HG03575 (cell line): Measurements from ENCODE around the gene THBS4.
"Not testable (repeated sequence)": the region's sequence is repeated elsewhere in the genome, so short reads cannot be mapped to it uniquely, and the experiment has no call there.

Source experiments
- ATAC-seq: cut with Tn5 transposase; IDR thresholded peaks from one replicate; pipeline ENCODE4 v1.9.1; 2021; ENCODE audit not compliant: unreplicated experiment, insufficient number of reproducible peaks, low FRiP score; ENCODE audit errors: extremely low read depth

Gene THBS4

GRCh38 chr5:80105698-80106439 lies 70.7 kb downstream of the THBS4 start:
- ATAC-seq = no peak

- ATAC-seq = no peak
Measured at GRCh38 chr5:80106916-80107315, 71.8 kb downstream of the THBS4 start.

- no peak for ATAC-seq
Measured at GRCh38 chr5:80109646-80110478, 74.7 kb downstream of the THBS4 start.

DNA sequence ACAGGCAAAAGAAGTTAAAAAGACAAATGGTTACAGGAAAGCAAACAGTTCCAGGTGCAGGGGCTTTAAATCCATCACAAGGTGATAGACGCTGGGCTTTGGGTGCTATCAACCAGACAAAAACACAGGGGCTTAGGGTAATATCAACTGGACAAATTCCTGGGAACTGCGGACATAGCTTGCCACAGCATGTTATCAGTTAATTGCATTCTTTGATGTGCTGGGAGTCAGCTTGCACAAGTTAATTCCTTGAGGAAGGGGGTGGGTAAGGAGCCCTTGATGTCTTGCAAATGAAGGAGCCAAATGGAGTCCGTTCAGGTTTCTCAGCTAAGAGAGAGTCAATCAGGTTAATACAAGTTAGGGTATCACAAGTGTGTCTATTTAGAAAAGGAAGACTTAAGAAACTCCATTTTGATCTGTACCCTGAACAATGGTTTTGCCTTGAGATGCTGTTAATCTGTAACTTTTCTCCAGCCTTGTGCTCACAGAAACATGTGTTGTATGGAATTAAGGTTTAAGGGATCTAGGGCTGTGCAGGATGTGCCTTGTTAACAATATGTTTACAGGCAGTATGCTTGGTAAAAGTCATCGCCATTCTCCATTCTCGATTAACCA lies 76.3 kb downstream of the THBS4 start:
- not testable (repeated sequence) for ATAC-seq

- ATAC-seq = no peak
Measured at GRCh38 chr5:80114860-80115259, 79.7 kb downstream of the THBS4 start.

- no peak for ATAC-seq
Measured at GRCh38 chr5:80116000-80116399, 80.9 kb downstream of the THBS4 start.

DNA sequence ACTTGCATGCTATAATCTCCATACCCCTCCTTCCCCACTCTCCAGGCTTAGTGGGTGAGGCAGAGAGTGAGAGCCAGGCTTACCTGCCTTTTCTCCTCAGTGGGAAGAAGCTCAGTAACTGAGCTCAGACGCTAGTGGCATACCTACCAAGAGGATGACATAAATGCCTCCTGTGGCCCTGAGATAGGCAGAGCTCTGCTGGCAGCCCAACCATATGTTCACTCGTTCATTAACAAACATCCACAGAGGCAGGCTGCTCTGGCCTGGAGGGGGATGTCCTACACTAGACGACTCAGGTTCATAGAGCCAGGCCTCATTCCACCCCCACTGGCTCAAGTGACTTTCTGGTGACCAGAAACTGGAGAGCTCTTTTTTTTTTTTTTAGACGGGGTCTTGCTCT lies 81.3 kb downstream of the THBS4 start:
- no peak for ATAC-seq

- ATAC-seq = no peak
Measured at GRCh38 chr5:80117446-80117845, 82.3 kb downstream of the THBS4 start.

DNA sequence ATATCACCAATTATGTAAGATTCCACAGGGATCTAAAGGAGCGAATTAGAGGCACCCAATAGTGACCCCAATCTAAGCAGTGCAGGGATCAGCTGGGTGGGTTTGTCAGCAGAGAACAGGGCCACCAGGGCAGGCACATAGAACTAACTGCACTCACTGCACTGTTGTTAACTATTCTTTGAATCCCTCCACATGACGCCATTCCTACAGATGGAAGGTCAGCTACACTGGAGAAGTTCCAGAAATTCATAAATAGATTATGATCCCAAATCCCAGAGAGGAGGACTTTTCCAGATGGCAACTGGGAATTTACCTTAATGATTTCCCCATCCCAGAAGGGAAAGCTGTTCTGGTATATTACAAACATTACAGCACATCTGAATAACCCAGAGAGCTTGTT lies 84.2 kb downstream of the THBS4 start:
- no peak for ATAC-seq

DNA sequence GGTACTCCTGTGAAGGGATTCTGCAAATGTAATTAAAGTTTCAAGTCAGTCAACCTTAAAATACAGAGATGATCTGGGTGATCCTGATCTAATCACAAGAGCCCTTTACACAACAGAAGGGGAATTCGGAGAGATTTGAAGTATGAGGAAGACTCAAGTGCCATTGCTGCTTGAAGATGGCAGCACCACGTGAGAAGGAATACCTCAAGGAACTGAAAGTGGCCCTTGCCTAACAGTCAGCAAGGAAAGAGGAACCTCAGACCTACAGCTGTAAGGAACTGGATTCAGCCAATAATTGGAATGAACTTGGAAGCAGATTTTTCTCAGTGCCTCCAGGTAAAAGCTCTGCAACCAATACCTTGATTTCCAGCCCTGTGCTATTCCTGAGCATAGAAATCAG lies 87.4 kb downstream of the THBS4 start:
- no peak for ATAC-seq

DNA sequence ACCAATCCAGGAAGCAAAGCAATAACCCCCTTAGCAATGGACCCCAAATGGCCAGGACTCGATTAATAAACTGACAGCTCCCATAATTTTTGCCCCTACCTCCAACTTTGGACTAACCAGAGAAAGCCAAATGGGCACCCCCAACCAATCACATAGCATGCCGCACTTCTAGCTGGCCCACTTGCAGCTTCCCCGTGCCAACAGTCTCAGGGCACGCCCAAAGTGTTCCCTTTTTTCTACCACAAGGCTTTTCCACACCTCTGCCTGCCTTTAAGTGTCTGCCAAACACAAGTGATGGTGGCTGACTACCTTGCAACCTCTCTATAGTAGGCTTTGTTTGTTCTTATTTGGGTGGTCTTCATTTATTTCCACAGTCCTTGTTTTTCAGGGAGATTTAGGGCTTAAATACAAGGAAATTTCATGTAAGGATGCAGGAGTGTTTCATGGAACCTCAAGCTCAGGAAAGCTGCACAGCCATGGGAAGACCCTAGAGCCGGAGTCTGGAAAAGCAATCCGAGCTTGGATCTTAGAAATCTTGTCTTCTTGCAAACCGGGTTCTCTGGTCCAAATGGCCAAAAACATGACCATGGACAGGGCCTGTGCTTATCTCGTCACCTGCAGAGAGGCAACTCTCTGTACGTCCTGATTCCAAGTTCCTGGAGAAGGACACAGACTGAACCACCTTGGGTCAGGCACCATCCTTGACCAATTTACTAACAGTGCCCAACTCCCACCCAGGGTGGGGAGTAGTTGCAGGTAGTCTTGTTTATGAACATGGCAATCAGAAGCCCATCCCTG lies 89.2 kb downstream of the THBS4 start:
- ATAC-seq = no peak

DNA sequence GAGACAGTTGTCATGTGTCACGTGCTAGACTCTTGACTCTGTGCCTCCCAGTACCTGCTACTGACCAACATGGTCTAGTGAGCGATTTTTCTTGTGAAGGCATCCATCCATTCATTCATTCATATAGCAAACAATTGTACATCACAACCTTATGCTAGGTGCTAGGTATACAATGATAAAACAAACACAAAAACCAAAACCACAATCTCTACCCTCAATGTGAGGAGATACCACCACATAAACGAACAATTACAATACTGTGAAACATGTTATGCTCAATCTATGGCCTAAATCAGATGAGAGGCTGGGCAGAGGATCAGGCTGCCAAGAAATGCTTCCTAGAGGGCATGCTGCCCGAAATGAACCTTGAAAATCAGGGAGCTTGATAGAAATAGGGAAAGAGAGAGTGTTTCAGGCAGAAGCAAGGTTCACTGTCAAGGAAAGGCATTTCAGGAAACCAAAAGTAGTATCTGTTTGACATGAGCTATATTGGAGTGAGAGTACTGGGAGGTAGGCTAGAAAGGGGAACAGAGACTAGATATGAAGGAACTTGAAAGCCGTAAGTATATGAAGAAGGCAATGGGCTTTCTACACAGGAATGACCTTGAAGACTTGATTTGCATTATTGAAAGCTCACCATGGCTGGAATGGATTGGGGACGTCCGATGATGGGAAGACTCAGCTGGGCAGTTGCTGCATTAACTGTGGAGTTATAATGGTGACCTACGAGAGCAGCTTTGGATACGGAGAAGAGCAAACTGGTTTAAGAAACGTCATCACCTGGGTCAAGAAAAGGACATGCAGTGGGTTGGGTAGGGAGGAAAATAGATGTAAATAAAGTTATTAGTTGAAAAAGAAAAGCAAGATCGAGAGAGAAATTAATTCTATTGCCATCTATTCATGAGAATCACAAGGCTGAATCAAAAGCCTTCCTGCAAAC lies 90.1 kb downstream of the THBS4 start:
- no peak for ATAC-seq

GRCh38 chr5:80125962-80126480 lies 90.9 kb downstream of the THBS4 start:
- peak; percentile 51 for ATAC-seq

- no peak for ATAC-seq
Measured at GRCh38 chr5:80127116-80127552, 92.0 kb downstream of the THBS4 start.

DNA sequence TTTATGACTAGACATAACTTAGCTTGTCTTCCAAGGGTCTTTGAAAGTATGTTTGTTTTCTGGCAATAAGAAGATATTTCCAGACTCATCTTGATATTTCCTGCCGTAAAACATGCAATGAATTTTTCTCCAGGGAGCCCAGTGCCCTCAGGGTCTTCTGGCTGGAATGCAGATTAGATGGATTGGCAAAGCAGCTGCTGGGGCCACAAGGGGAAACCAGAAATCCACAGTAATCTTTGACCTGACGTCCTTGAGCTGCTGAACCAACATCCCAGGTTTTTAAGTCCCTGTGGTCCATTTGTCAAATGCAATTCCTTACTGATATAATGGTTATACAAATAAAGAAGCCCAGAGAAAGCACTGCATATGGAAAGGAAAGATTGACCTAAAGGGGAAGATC lies 93.0 kb downstream of the THBS4 start:
- no peak for ATAC-seq

DNA sequence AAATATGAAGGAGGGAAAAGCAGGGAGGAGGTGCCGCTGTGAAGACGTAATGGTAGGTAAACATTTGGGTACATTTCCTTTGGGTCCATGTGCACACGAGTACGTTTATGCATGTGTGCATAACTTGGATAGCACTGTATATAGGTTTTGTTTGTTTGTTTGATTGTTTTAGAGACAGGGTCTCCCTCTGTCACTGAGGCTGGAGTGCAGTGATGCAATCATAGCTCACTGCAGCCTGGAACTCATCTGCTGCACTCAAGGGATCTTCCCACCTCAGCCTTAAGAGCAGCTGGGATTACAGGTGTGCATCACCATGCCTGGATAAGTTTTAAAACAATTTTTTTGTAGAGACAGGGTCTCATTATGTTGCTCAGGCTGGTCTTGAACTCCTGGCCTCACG lies 94.0 kb downstream of the THBS4 start:
- no peak for ATAC-seq
